Left forelimb (tissue), 1 donor: ENCODE data around the gene UNC119.

Experiments used
- DNase-seq: peaks from one replicate; pipeline ENCODE4 v3.0.0-alpha.2; 2018; ENCODE audit warnings: low spot score

UNC119 gene

GRCh38 chr17:28544402-28545140, 7.9 kb downstream of the UNC119 start:
- DNase-seq, result no peak

DNA sequence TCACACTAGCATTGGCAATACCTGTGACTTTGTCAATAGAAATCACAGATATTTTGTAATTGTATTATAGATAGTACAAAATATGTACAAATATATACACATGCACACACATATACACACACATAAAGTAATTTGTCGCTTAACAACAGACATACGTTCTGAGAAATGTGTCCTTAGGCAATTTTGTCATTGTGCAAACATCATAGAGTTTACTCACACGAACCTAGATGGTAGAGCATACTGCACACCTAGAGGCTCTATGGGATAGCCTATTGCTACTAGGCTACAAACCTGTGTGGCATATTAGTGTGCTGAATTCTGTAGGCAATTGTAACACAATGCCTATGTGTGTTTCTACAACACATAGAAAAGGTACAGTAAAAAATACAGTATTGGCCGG, 11.0 kb downstream of the UNC119 start:
- no peak for DNase-seq

DNA sequence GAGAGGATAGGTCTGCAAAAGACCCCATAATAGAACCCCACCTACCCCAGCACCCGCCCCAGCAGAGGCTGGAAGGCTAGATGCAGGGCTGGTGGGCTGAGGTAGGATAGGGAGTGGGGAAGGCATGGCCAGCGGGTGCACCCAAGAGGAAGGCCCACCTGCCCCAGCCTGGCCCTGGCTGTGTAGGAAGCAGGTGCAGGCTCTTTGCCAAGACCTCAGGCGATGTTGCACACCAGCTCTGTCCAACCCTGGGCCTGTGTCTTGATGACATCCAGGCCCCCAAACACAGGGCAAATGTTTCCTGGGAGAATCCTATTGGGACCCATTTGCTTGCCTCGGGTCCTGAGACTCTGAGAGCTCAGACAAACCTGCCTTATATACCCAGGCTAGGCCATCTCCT, 12.2 kb downstream of the UNC119 start:
- DNase-seq, result no peak

- DNase-seq, result no peak
Measured at GRCh38 chr17:28538296-28538895, 14.0 kb downstream of the UNC119 start.

DNA sequence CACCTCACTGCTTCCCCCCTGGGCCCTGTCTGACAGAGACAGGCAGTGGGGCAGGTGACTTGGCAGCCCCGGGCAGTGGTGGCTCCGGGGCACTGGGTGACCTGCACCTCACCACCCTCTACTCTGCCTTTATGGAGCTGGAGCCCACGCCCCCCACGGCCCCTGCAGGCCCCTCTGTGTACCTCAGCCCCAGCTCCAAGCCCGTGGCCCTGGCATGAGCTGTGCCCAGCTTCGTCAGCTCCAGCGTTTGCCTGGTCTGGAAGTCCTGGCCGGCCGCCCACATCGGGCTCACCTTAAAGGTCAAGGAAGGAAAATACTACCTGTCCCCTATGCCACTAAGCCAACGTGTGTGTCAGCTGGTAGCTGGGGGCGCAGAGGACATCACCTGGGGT, 15.2 kb downstream of the UNC119 start:
- DNase-seq, result no peak

DNA sequence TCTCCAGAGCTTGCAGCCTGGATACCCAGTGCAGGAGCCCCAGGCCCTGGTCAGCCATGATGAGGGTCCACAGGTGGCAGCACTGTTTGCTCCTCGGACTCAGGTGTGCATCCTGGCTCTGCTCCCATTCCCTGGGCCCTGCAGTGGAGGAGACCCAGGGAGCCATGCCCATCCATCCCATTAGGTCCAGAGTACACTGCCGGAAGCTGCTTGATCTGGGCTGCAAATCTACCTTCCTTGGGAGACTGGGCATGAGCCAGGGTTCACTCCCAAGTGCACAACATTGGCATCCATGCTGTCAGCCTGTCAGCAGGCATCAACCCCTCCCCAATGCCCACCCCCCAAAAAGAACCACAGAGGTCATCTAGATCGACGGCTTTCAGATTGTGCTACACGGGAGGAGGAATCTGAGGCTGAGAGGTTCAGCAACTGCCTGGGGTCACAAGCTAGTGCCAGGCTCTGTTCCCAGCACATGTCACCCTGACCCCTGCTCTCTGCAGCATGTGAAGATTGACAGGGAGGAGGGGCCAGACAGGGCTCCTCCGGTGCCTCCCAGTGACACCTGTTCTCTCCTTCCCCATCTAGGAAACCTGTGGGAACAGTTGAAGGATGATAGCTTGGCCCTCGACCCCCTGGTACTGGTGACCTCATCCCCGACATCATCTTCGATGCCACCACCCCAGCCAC, 15.7 kb downstream of the UNC119 start:
- no peak for DNase-seq

DNA sequence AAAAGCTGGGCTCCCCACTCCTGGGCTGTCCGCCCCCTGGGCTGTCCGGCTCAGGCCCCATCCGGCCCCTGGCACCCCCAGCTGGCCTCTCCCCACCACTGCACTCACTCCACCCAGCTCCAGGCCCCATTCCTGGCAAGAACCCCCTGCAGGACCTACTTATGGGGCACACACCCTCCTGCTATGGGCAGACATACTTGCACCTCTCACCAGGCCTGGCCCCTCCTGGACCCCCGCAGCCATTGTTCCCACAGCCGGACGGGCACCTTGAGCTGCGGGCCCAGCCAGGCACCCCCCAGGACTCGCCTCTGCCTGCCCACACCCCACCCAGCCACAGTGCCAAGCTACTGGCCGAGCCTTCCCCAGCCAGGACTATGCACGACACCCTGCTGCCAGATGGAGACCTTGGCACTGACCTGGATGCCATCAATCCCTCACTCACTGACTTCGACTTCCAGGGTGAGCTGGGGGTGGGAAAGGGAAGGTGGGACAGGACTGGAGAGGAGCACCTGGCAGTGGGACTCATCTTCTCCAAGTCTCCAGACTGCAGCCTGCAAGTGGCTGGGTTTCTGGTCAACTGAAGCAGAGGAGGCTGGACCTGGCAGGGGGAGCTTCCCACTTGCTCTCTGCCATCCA, 17.6 kb downstream of the UNC119 start:
- no peak for DNase-seq

- no peak for DNase-seq
Measured at GRCh38 chr17:28533091-28533807, 19.2 kb downstream of the UNC119 start.

DNA sequence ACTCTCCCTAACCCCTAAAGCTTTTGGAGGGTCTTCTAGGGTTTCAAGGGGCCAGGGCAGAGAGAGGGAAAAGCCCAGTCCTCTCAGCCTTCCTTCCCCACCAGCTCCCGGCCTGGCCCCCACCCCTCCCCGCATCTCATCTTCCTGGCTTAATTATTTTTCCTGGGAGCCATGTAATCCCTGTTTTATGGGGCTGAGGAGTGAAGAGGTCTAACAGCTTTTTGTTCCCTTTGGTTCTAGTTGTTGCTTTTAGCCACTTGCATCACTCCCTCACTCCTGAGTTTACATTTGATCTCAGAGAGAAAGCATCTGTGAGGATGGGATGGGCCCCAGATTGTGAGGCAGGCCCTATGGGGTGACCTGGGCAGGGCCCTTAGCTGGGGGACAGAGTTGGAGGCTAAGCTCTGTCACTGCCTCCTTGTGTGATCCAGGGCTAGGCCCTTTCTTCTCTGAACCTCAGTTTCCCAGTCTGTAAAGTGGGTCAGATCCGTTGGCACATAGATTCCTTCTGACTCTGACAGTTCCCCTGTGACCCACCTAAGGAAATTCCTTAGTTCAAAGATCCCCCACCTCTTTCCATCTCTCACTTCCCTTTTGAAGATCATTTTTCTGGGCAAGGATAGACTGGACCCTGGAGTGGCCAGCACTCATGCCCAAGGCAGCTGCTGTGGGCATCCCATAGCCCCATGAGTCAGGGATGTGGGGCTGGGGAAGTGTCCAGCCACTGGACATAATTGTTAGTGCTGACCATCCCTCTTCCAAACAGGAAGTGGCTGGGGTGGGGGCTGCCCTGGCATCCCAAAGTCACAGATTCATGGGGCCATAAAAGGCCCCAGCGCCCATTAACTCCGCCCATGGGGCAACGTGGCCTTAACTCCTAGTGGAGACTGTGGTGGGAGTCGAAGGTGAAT, 20.1 kb downstream of the UNC119 start:
- DNase-seq, result no peak

DNA sequence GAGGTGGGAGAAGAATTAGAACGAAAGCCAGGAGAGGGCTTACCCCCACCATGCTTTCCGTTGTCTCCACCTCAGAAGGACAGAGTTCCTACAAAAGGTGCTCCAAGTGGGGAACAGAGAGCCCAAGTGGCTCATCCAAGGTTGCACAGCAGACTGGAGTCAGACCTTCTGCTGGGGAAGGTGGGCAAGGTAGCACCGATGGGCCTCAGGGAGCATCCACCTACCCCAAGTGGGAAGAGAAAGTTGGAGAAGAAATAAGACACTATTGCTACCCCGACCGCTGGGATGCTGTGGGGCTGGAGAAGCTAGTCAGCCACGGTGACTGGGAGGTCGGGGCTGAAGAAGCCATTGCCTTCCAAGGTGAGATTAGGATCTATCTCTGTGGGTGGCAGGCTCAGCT, 21.5 kb downstream of the UNC119 start:
- DNase-seq, result no peak

DNA sequence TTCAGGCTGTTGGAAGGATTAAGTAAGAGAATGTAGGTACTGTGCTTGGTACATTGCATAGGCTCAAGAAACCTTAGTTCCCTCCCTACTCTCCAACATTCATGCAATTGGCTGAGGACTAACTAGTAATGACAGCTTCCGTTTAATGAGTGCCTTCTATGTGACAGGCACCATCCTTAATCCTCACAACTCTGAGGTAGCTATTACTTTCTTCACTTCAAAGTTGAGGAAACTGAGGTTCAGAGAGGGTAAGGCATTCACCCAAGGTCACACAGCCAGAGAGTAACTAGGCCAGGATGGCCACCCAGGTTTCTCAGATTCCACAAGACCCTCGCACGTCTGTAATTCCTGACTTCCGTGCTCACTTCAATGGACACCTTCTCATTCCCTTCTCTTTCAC, 22.2 kb downstream of the UNC119 start:
- DNase-seq, result no peak

DNA sequence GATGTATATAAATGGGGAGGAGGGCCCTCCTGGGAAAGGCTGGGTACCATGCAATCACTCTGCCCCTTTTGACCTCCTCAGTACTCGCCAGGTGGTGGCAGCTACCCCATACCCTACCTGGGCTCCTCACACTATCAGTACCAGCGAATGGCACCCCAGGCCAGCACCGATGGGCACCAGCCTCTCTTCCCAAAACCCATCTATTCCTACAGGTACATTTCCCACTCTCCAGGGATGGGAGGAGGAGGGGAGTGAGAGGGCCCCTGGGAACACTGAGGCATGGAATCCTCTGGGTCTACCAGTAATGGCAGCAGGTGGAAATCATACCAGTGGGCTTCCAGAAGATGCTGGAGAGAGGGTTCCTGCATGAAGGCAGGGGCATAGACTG, 23.4 kb downstream of the UNC119 start:
- no peak for DNase-seq

DNA sequence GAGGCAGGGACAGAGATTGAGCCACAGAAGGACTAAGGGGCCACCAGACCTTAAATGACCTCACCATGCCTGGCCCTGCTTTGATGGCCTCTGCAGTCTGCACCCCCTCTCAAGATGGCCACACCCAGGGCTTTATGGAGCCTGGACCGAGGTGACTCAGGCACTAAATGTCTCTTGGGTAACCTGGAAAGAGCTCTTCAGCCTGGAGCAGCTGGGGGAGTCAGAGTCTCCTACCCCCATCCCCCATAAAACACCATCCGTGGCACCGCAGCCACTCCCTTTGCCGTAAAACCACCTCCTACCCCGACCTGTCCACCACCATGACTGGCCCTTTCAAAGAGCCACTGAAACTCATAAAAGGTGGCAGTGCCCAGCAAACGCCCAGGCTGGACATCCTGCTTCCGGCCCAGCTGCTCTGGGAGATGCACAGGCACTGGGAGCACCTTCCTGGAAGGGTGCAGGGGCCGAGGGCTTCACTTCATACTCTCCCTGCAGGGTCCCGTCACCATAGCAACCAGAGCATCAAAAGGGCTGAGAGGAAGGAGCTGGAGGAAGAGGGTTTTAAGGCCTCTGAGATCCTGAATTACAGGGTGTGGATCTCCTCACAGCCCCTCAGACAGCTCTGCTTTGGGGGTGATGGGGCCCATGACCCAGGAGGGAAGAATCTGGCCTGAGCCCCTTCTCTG, 24.0 kb downstream of the UNC119 start:
- no peak for DNase-seq

DNA sequence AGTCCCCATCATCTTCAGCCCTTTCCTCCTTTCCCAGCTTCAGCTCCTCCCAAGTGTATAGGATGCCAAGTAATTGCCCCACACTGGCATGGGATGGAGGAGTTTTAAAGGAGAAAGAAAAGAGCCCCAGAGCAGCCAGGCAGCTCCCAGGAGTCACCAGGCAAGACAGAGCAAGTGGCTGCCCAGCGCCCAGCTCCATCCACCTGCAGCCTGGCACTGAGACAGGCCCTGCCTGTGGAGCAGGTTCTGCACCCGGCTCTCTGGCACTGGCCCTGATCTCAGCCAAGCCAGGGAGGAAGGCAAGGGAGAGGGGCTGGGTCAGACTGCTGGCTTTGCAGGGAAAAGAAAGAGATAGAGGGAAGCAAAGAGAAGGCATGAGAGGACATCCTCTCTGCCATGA, 24.6 kb downstream of the UNC119 start:
- DNase-seq, result no peak

- no peak for DNase-seq
Measured at GRCh38 chr17:28527181-28527681, 25.2 kb downstream of the UNC119 start.

GRCh38 chr17:28526381-28526780, 26.0 kb downstream of the UNC119 start:
- DNase-seq, result no peak

- no peak for DNase-seq
Measured at GRCh38 chr17:28524476-28525424, 27.7 kb downstream of the UNC119 start.

GRCh38 chr17:28523876-28524275, 28.5 kb downstream of the UNC119 start:
- DNase-seq, result no peak

DNA sequence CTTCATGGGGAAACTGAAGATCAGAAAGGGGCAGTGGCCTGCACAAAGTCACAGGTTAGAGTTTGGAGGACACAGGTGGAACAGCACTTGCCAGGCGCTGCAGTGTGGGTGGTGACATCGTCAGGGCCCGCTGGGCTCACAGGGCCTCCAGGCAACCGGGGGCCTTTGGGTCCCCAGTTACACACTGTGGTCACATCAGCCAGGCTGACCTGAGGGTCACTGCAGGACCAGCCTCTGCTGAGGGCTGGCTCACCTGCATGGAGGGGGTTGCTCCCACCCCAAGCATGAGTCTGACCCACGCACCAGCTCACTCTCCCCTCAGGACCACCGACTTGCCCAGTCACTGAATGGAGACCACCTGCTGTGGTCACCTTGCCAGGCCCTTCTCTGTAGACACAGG, 29.2 kb downstream of the UNC119 start:
- DNase-seq, result no peak
